ENCODE data around the gene BLOC1S5.
A peak's percentile ranks its signal among the peaks of the same experiment; 100 is the strongest.

The BLOC1S5 gene

GRCh38 chr6:8087870-8088754 lies 23.9 kb upstream of the BLOC1S5 start:
- DNase-seq (ENCODE audit: low read depth): no peak
- H3K4me3 ChIP-seq (ENCODE audit: low read length): no peak overlapping the region
- no peak for TF ChIP-seq CTCF (IDR thresholded peaks at IDR 0.05; ENCODE audit: insufficient read depth, low read depth, low read length, missing control alignments)

- no peak overlapping the region for H3K4me3 ChIP-seq (ENCODE audit: low read length)
- no peak for TF ChIP-seq CTCF (IDR thresholded peaks at IDR 0.05; ENCODE audit: insufficient read depth, low read depth, low read length, missing control alignments)
- DNase-seq (ENCODE audit: low read depth): no peak
Measured at GRCh38 chr6:8086755-8087306, 22.6 kb upstream of the BLOC1S5 start.

GRCh38 chr6:8085053-8085511 lies 20.9 kb upstream of the BLOC1S5 start:
- TF ChIP-seq CTCF (IDR thresholded peaks at IDR 0.05; ENCODE audit: insufficient read depth, low read depth, low read length, missing control alignments): no peak
- DNase-seq (ENCODE audit: low read depth): peak; percentile 94
- no peak overlapping the region for H3K4me3 ChIP-seq (ENCODE audit: low read length)

GRCh38 chr6:8084586-8084985 lies 20.4 kb upstream of the BLOC1S5 start:
- no peak overlapping the region for H3K4me3 ChIP-seq (ENCODE audit: low read length)
- DNase-seq (ENCODE audit: low read depth): peak; percentile 12
- TF ChIP-seq CTCF (IDR thresholded peaks at IDR 0.05; ENCODE audit: insufficient read depth, low read depth, low read length, missing control alignments): no peak

- no peak overlapping the region for H3K4me3 ChIP-seq (ENCODE audit: low read length)
- TF ChIP-seq CTCF (IDR thresholded peaks at IDR 0.05; ENCODE audit: insufficient read depth, low read depth, low read length, missing control alignments): no peak
- DNase-seq (ENCODE audit: low read depth): peak; percentile 91
Measured at GRCh38 chr6:8082954-8083858, 19.0 kb upstream of the BLOC1S5 start.

- H3K4me3 ChIP-seq (ENCODE audit: low read length): no peak overlapping the region
- no peak for DNase-seq (ENCODE audit: low read depth)
- TF ChIP-seq CTCF (IDR thresholded peaks at IDR 0.05; ENCODE audit: insufficient read depth, low read depth, low read length, missing control alignments): no peak
Measured at GRCh38 chr6:8082572-8082953, 18.4 kb upstream of the BLOC1S5 start.
